MM.1S (cell line): ENCODE measurements around the gene ATP6V1G2.

Experiments
- DNase-seq: peaks from one replicate; pipeline ENCODE4 v3.0.0-alpha.2; 2015
- H2AFZ ChIP-seq: fragments of 300-600 bp; sonication (generic); 2 replicates; pipeline ENCODE4 v1.6.0; 2016; ENCODE audit warnings: antibody characterized with exemption, low read length
- H3F3A ChIP-seq: fragments of 300-600 bp; sonication (generic); 2 replicates; pipeline ENCODE4 v1.6.1; 2016; ENCODE audit warnings: mild to moderate bottlenecking, antibody characterized with exemption, low read length, moderate library complexity, mixed read lengths; ENCODE audit not compliant: insufficient read depth
- H3K27ac ChIP-seq: fragments of 300-600 bp; sonication (generic); 2 replicates; pipeline ENCODE4 v1.5.1; 2016; ENCODE audit warnings: mild to moderate bottlenecking, low read length
- H3K27me3 ChIP-seq: fragments of 300-600 bp; sonication (generic); replicated peaks from 2 replicates; pipeline ENCODE4 v1.6.0; 2016; ENCODE audit warnings: low read length; ENCODE audit not compliant: insufficient read depth
- H3K36me3 ChIP-seq: fragments of 300-600 bp; sonication (generic); replicated peaks from 2 replicates; pipeline ENCODE4 v1.6.1; 2016; ENCODE audit warnings: mild to moderate bottlenecking, low read length, mixed read lengths; ENCODE audit not compliant: insufficient read depth
- H3K4me1 ChIP-seq: fragments of 300-600 bp; sonication (generic); 2 replicates; pipeline ENCODE4 v1.6.1; 2016; ENCODE audit warnings: low read length, mixed read lengths
- H3K4me2 ChIP-seq: fragments of 300-600 bp; sonication (generic); 2 replicates; pipeline ENCODE4 v1.6.0; 2016; ENCODE audit warnings: low read depth, low read length
- H3K4me3 ChIP-seq: fragments of 300-600 bp; sonication (generic); 2 replicates; pipeline ENCODE4 v1.5.1; 2016; ENCODE audit warnings: low read length, mixed read lengths
- H3K79me2 ChIP-seq: fragments of 300-600 bp; sonication (generic); 2 replicates; pipeline ENCODE4 v1.6.1; 2016; ENCODE audit warnings: mixed run types, low read length, mixed read lengths
- H3K9ac ChIP-seq: fragments of 300-600 bp; sonication (generic); 2 replicates; pipeline ENCODE4 v1.6.1; 2016; ENCODE audit warnings: low read length, mixed read lengths
- H3K9me2 ChIP-seq: fragments of 300-600 bp; sonication (generic); replicated peaks from 2 replicates; pipeline ENCODE4 v1.6.1; 2016; ENCODE audit warnings: mild to moderate bottlenecking, low read length, mixed read lengths; ENCODE audit not compliant: insufficient read depth
- H3K9me3 ChIP-seq: fragments of 300-600 bp; sonication (generic); replicated peaks from 2 replicates; pipeline ENCODE4 v1.6.1; 2016; ENCODE audit warnings: mild to moderate bottlenecking, low read length, mixed read lengths; ENCODE audit not compliant: insufficient read depth
- H4K20me1 ChIP-seq: fragments of 300-600 bp; sonication (generic); 2 replicates; pipeline ENCODE4 v1.6.1; 2016; ENCODE audit warnings: mild to moderate bottlenecking, low read length, moderate library complexity, mixed read lengths; ENCODE audit not compliant: insufficient read depth
- EZH2 ChIP-seq: fragments of 300-600 bp; sonication (generic); optimal IDR thresholded peaks from 2 replicates; pipeline ENCODE3; 2017; ENCODE audit warnings: low read depth, mild to moderate bottlenecking, antibody characterized with exemption, low read length, mixed read lengths
- EZH2phosphoT487 ChIP-seq: fragments of 300-600 bp; sonication (generic); IDR thresholded peaks from 2 replicates; pipeline ENCODE4 v1.6.1; 2018; ENCODE audit warnings: antibody characterized with exemption, low read length
- TF ChIP-seq, protein P1 (sequence below): fragments of 300-600 bp; sonication (generic); IDR thresholded peaks from 2 replicates; pipeline ENCODE4 v1.5.1; 2016; ENCODE audit warnings: antibody characterized with exemption, low read length, mixed read lengths

Gene ATP6V1G2

DNA sequence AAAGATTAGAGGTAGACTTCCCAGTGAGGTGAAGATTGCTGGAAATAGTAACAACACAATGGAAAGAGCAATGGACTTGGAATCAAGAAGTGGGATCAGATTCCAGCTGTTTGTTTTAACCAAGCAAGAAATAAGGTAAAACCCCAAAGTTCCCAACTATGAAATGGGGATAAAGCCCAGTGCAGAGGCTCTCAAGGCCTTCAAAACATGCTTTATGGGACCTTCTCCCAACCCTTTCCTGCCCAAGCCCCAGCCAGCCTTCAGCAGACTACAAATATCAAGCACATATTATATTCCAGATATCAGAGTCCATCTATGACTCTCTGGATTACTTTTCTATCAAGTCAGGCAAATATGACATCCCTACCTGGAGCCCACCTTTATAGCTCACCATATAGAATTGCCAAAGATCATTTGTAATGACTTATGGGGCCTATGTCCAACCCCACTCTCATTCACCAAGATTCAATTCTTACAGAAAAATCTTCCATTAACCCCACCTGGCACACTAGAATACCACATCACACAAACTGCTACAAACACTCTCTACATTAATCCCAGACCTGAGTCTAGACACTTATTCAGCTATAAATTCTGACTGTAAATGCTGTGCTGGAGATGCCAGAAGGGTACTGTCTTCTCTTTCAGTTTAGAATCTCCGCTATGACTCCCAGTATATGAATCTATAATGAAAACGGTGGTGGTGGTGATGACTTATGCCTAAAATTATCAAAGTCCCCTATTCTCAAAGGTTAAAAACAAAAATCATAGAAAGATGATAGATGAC is 10.7 kb downstream of the ATP6V1G2 start:
- Histone ChIP-seq H3K9me2 (no peaks in the 10 kb centered on the region), H3K4me1 (peaks cover 22% of the 10 kb centered on the region), H3K9ac (no peak overlapping the region), H3F3A (peaks cover 14% of the 10 kb centered on the region), H3K79me2 (peaks cover 70% of the 10 kb centered on the region), H3K4me3 (no peak overlapping the region), H3K36me3 (peaks cover 21% of the 10 kb centered on the region), H3K27ac (no peak overlapping the region), H3K27me3 (no peaks in the 10 kb centered on the region), H3K4me2 (no peak overlapping the region), H4K20me1 (peaks cover 47% of the 10 kb centered on the region), H2AFZ (no peak overlapping the region), H3K9me3 (no peaks in the 10 kb centered on the region)
- TF ChIP-seq, protein P1, sequence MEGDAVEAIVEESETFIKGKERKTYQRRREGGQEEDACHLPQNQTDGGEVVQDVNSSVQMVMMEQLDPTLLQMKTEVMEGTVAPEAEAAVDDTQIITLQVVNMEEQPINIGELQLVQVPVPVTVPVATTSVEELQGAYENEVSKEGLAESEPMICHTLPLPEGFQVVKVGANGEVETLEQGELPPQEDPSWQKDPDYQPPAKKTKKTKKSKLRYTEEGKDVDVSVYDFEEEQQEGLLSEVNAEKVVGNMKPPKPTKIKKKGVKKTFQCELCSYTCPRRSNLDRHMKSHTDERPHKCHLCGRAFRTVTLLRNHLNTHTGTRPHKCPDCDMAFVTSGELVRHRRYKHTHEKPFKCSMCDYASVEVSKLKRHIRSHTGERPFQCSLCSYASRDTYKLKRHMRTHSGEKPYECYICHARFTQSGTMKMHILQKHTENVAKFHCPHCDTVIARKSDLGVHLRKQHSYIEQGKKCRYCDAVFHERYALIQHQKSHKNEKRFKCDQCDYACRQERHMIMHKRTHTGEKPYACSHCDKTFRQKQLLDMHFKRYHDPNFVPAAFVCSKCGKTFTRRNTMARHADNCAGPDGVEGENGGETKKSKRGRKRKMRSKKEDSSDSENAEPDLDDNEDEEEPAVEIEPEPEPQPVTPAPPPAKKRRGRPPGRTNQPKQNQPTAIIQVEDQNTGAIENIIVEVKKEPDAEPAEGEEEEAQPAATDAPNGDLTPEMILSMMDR: no peak
- no peak for TF ChIP-seq EZH2phosphoT487
- no peak for TF ChIP-seq EZH2
- no peak for DNase-seq

DNA sequence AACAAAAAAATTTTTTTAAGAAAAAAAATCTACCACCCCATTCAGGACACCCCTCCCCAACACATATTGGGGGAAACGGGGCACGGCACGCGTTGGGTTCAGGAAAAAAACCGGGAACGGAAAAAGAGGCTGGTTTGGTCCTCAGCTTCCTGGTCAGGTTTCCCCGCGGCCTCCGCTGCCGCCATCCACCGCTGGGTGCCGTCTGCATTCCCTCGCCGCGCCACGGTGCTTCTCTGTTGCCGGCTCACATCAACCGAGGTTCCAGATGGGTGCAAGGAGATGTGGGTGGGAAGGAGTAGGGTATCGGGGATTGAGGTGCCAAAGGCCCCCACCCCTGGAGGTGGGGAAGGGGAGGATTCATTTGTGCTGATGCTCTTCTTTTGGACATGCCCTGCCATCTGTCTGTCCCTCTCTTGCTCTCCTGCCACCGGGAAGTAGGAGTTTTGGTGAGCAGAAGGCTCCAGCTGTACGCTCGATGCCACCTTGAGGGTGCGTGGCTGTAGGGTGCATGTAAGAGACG is 11.8 kb downstream of the ATP6V1G2 start:
- Histone ChIP-seq H3F3A (peaks cover 20% of the 10 kb centered on the region), H3K4me3 (no peak overlapping the region), H2AFZ (no peak overlapping the region), H3K36me3 (peaks cover 12% of the 10 kb centered on the region), H3K9me3 (no peaks in the 10 kb centered on the region), H3K9me2 (no peaks in the 10 kb centered on the region), H3K27me3 (no peaks in the 10 kb centered on the region), H3K79me2 (peaks cover 58% of the 10 kb centered on the region), H3K9ac (no peak overlapping the region), H3K27ac (no peak overlapping the region), H3K4me2 (no peak overlapping the region), H3K4me1 (peaks cover 14% of the 10 kb centered on the region), H4K20me1 (peaks cover 35% of the 10 kb centered on the region)
- DNase-seq: no peak
- TF ChIP-seq, protein P1: no peak
- TF ChIP-seq EZH2 (no peak), EZH2phosphoT487 (no peak)

DNA sequence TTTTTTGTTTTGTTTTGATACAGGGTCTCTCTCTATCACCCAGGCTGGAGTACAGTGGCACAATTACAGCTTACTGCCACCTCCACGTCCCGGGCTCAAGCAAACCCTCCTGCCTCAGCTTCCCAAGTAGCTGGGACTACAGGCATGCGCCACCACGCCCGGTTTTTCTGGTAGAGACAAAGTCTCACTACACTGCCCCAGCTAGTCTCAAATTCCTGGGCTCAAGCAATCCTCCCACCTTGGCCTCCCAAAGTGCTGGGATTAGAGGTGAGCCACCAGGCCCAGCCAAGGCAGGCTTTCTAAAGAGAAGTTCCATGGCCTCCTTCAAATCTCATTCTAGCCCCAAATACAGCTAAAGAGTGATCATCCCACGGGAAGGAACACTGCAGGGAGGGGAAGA is 12.4 kb downstream of the ATP6V1G2 start:
- H3K4me2 ChIP-seq: no peak overlapping the region
- no peak overlapping the region for H2AFZ ChIP-seq
- peaks cover 23% of the 10 kb centered on the region for H3F3A ChIP-seq
- peaks cover 8% of the 10 kb centered on the region; the same call in 1 of the 2 replicates for H3K4me1 ChIP-seq
- no peaks in the 10 kb centered on the region for H3K9me3 ChIP-seq
- no peak overlapping the region for H3K27ac ChIP-seq
- H3K9ac ChIP-seq: no peak overlapping the region
- TF ChIP-seq, protein P1: no peak
- TF ChIP-seq EZH2 (no peak), EZH2phosphoT487 (no peak)
- no peak overlapping the region for H3K4me3 ChIP-seq
- no peaks in the 10 kb centered on the region for H3K9me2 ChIP-seq
- DNase-seq: no peak
- peaks cover 11% of the 10 kb centered on the region for H3K36me3 ChIP-seq
- peaks cover 29% of the 10 kb centered on the region for H4K20me1 ChIP-seq
- no peaks in the 10 kb centered on the region for H3K27me3 ChIP-seq
- peaks cover 53% of the 10 kb centered on the region for H3K79me2 ChIP-seq
